ENCODE data around the gene APOBR. TPM values are rescaled to one million over a fixed set of nuclear protein-coding genes. Genes with fewer than 3 reads are reported as not detected.

Gene APOBR
- total and polyA plus RNA-seq, 2 donors (not counting 3 experiments of a cell fraction or from before 2014, with no cell fraction given), result not detected

- no peak overlapping the region for H2AFZ ChIP-seq (ENCODE audit: low read depth, low read length)
- no peak for TF ChIP-seq POLR2AphosphoS5 (IDR thresholded peaks at IDR 0.05; ENCODE audit: insufficient read depth, low read depth, low read length)
- H3K9me3 ChIP-seq (replicated peaks; ENCODE audit: control insufficient read depth, insufficient read depth, low read length), result no peaks in the 10 kb centered on the region
- H3K36me3 ChIP-seq (ENCODE audit: control insufficient read depth in 2 of 2, extremely low read depth in 1 of 2, insufficient read depth in 2 of 2, low read length in 2 of 2), result no peaks in the 10 kb centered on the region
- no TSS peak for BruUV-seq (replicated peaks)
- intact Hi-C loops (cut with micrococcal nuclease) (no loop called here), dilution Hi-C loops (cut with MboI; ENCODE audit: extremely low pct_ligation_motif_present, low sequenced_read_pairs) (no loop called here)
- FAIRE-seq (no peak), DNase-seq (ENCODE audit: low read depth, low spot score) (no peak)
- H3K9ac ChIP-seq (replicated peaks; ENCODE audit: extremely low read depth, insufficient read depth, low read length), result no peak overlapping the region
- POLR2A ChIA-PET, result no interaction called here
- H3K4me3 ChIP-seq (replicated peaks in 1 of 3; ENCODE audit: insufficient read depth in 1 of 3, low read depth in 1 of 3, low read length in 3 of 3), result no peak overlapping the region
- H3K79me2 ChIP-seq (ENCODE audit: control insufficient read depth, insufficient read depth, low read length), result no peaks in the 10 kb centered on the region
- no peaks in the 10 kb centered on the region for H3K27me3 ChIP-seq (ENCODE audit: control insufficient read depth in 2 of 2, insufficient read depth in 2 of 2, low read length in 2 of 2)
- H3K9me1 ChIP-seq (replicated peaks; ENCODE audit: control insufficient read depth, extremely low read depth, insufficient read depth, low read length), result no peaks in the 10 kb centered on the region
- no peak overlapping the region for H3K27ac ChIP-seq (ENCODE audit: insufficient read depth, low read depth, low read length)
- H4K20me1 ChIP-seq (replicated peaks; ENCODE audit: control insufficient read depth, extremely low read depth, insufficient read depth, low read length), result no peaks in the 10 kb centered on the region
- CTCF ChIA-PET, result interaction anchor here (1.1 to 1.4 kb wide), 3 partner anchors 12 to 37 kb away, joined by 3 to 4 read pairs (median 3); partner anchors contain the start of gene CLN3
- H3K4me1 ChIP-seq (ENCODE audit: control insufficient read depth, extremely low read depth, insufficient read depth, low read length), result no peaks in the 10 kb centered on the region
- H3K4me2 ChIP-seq (ENCODE audit: insufficient read depth, low read length), result no peak overlapping the region
Measured at GRCh38 chr16:28503470-28504259, 9.2 kb downstream of the APOBR start.

- ChIA-PET CTCF (interaction anchor here (1.1 kb wide), 1 partner anchor 21 kb away, joined by 3 read pairs; no protein-coding TSS in a partner anchor), POLR2A (no interaction called here)
- FAIRE-seq (no peak), DNase-seq (ENCODE audit: low read depth, low spot score) (no peak)
- intact Hi-C loops (cut with micrococcal nuclease) (no loop called here), dilution Hi-C loops (cut with MboI; ENCODE audit: extremely low pct_ligation_motif_present, low sequenced_read_pairs) (no loop called here)
- Histone ChIP-seq H3K4me3 (replicated peaks in 1 of 3; ENCODE audit: insufficient read depth in 1 of 3, low read depth in 1 of 3, low read length in 3 of 3) (no peak overlapping the region), H3K79me2 (ENCODE audit: control insufficient read depth, insufficient read depth, low read length) (no peaks in the 10 kb centered on the region), H3K9me3 (replicated peaks; ENCODE audit: control insufficient read depth, insufficient read depth, low read length) (no peaks in the 10 kb centered on the region), H3K4me1 (ENCODE audit: control insufficient read depth, extremely low read depth, insufficient read depth, low read length) (no peaks in the 10 kb centered on the region), H3K27ac (ENCODE audit: insufficient read depth, low read depth, low read length) (no peak overlapping the region), H2AFZ (ENCODE audit: low read depth, low read length) (no peak overlapping the region), H3K9ac (replicated peaks; ENCODE audit: extremely low read depth, insufficient read depth, low read length) (no peak overlapping the region), H4K20me1 (replicated peaks; ENCODE audit: control insufficient read depth, extremely low read depth, insufficient read depth, low read length) (no peaks in the 10 kb centered on the region), H3K36me3 (ENCODE audit: control insufficient read depth in 2 of 2, extremely low read depth in 1 of 2, insufficient read depth in 2 of 2, low read length in 2 of 2) (no peaks in the 10 kb centered on the region), H3K4me2 (ENCODE audit: insufficient read depth, low read length) (no peak overlapping the region), H3K27me3 (ENCODE audit: control insufficient read depth in 2 of 2, insufficient read depth in 2 of 2, low read length in 2 of 2) (no peaks in the 10 kb centered on the region), H3K9me1 (replicated peaks; ENCODE audit: control insufficient read depth, extremely low read depth, insufficient read depth, low read length) (no peaks in the 10 kb centered on the region)
- TF ChIP-seq JUN (IDR thresholded peaks at IDR 0.05; ENCODE audit: borderline replicate concordance, insufficient read depth, insufficient read length, low read depth), result no peak
- TF ChIP-seq POLR2AphosphoS5 (IDR thresholded peaks at IDR 0.05; ENCODE audit: insufficient read depth, low read depth, low read length), result no peak
- no peak for TF ChIP-seq MAX (IDR thresholded peaks at IDR 0.05; ENCODE audit: insufficient read depth, insufficient read length)
- no peak for TF ChIP-seq POLR2A (IDR thresholded peaks at IDR 0.05; ENCODE audit: low read depth, low read length)
- TF ChIP-seq CTCF (IDR thresholded peaks at IDR 0.05; ENCODE audit: extremely low read depth in 1 of 2, insufficient read depth in 1 of 2, low read depth in 1 of 2, low read length in 2 of 2), result no peak
- no peak for TF ChIP-seq GATA2 (IDR thresholded peaks at IDR 0.05; ENCODE audit: insufficient read depth, insufficient read length, low read depth, low read length)
- no TSS peak for BruUV-seq (replicated peaks)
Measured at GRCh38 chr16:28504707-28505404, 10.4 kb downstream of the APOBR start.

All from endothelial cell of umbilical vein (primary cell).